ENCODE results near the gene CHRM1.

DNA sequence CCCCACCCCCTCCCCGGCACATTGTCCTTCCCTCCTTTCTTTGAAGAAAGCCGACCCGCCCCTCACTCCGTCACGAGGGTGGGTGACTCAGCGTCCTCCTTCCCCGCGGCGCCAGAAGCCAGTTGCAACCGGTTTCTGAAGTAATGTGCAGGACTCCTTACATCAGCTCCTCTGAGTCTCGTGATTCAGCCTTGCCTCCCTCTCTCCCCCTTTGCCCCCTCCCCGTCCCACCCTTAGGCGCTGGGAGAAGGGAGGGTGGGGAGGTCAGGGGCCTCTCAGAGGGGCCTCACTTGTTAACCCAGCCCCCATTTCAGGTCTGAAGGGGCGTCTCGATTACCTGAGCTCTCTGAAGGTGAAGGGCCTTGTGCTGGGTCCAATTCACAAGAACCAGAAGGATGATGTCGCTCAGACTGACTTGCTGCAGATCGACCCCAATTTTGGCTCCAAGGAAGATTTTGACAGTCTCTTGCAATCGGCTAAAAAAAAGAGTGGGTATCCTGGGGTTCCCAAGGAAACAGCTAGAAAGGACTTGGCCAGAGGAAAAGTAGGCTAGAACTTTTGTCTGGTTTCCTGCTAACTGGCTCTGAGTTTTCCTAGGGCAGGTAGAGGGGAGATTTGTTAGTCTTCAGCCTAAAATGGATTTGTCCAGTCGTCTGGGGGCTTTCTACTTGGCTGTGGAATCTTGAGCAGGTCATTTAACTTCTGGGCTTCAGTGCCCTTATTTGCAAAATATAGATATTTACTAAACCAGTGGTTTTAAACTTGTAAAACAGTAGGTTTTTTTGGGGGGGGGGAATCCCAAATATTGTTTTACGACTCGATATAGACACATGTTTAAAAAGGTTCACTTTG lies 39.4 kb downstream of the CHRM1 start:
- TF ChIP-seq, protein P1, sequence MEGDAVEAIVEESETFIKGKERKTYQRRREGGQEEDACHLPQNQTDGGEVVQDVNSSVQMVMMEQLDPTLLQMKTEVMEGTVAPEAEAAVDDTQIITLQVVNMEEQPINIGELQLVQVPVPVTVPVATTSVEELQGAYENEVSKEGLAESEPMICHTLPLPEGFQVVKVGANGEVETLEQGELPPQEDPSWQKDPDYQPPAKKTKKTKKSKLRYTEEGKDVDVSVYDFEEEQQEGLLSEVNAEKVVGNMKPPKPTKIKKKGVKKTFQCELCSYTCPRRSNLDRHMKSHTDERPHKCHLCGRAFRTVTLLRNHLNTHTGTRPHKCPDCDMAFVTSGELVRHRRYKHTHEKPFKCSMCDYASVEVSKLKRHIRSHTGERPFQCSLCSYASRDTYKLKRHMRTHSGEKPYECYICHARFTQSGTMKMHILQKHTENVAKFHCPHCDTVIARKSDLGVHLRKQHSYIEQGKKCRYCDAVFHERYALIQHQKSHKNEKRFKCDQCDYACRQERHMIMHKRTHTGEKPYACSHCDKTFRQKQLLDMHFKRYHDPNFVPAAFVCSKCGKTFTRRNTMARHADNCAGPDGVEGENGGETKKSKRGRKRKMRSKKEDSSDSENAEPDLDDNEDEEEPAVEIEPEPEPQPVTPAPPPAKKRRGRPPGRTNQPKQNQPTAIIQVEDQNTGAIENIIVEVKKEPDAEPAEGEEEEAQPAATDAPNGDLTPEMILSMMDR (IDR thresholded peaks at IDR 0.05; ENCODE audit: insufficient read depth, low read length) = no peak
- no peak for TF ChIP-seq POLR2AphosphoS5 (IDR thresholded peaks at IDR 0.05; ENCODE audit: low read depth)
- TF ChIP-seq, protein P2, sequence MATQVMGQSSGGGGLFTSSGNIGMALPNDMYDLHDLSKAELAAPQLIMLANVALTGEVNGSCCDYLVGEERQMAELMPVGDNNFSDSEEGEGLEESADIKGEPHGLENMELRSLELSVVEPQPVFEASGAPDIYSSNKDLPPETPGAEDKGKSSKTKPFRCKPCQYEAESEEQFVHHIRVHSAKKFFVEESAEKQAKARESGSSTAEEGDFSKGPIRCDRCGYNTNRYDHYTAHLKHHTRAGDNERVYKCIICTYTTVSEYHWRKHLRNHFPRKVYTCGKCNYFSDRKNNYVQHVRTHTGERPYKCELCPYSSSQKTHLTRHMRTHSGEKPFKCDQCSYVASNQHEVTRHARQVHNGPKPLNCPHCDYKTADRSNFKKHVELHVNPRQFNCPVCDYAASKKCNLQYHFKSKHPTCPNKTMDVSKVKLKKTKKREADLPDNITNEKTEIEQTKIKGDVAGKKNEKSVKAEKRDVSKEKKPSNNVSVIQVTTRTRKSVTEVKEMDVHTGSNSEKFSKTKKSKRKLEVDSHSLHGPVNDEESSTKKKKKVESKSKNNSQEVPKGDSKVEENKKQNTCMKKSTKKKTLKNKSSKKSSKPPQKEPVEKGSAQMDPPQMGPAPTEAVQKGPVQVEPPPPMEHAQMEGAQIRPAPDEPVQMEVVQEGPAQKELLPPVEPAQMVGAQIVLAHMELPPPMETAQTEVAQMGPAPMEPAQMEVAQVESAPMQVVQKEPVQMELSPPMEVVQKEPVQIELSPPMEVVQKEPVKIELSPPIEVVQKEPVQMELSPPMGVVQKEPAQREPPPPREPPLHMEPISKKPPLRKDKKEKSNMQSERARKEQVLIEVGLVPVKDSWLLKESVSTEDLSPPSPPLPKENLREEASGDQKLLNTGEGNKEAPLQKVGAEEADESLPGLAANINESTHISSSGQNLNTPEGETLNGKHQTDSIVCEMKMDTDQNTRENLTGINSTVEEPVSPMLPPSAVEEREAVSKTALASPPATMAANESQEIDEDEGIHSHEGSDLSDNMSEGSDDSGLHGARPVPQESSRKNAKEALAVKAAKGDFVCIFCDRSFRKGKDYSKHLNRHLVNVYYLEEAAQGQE (IDR thresholded peaks at IDR 0.05; ENCODE audit: insufficient replicate concordance, low read depth) = no peak
- TF ChIP-seq SPI1 (IDR thresholded peaks at IDR 0.05; ENCODE audit: borderline replicate concordance, low read depth) = no peak
- no peak for TF ChIP-seq GABPA (IDR thresholded peaks at IDR 0.05; ENCODE audit: low read depth)

Data from HL-60 (cell line).